ENCODE measurements around the gene CIAO3.

- no peak for TF ChIP-seq POLR2AphosphoS5 (IDR thresholded peaks at IDR 0.05; ENCODE audit: low read depth, low read length)
- TF ChIP-seq POLR2A (IDR thresholded peaks at IDR 0.05; ENCODE audit: low read depth, low read length), result no peak
Measured at GRCh38 chr16:708019-708418, 32.8 kb downstream of the CIAO3 start.
